HepG2 (cell line): ENCODE data around the gene TFDP2. TPM values are rescaled to one million over a fixed set of nuclear protein-coding genes. Genes with fewer than 3 reads are reported as not detected.
"Not testable (repeated sequence)": the region's sequence is repeated elsewhere in the genome, so short reads cannot be mapped to it uniquely, and the experiment has no call there.

ENCODE experiments used
- ATAC-seq: fragments of 200-7000 bp; cut with Tn5 transposase; 3 replicates; pipeline ENCODE4 v1.9.1; 2020; ENCODE audit warnings: mild to moderate bottlenecking, moderate library complexity
- BruUV-seq: library from RNA; stranded (reverse); fragments of 400-500 nt; replicated peaks from 2 replicates; lab custom pipeline; 2021; lab: Mats Ljungman, UMichigan
- CTCF ChIA-PET: fragments of 300-600 bp; formaldehyde crosslinking; extraction: SDS; loops from one replicate; lab custom pipeline; 2021; ENCODE audit warnings: low total read pairs, inconsistent platforms, low intra/inter-chr PET ratio; lab: Yijun Ruan, JAX
- POLR2A ChIA-PET: fragments of 350-600 bp; sonication (Branson Sonifier 250); formaldehyde crosslinking; loops from one replicate; lab custom pipeline; 2020; ENCODE audit warnings: antibody characterized with exemption, inconsistent platforms; lab: Yijun Ruan, JAX
- DNase-seq: peaks from one replicate; pipeline ENCODE4 v3.0.0-alpha.2; 2015; ENCODE audit warnings: low spot score
- FAIRE-seq: peaks from 3 replicates; lab custom pipeline; 2011; peaks lifted over from hg19 to GRCh38; lab: Jason Lieb, UNC
- H2AFZ ChIP-seq: one replicate; pipeline ENCODE4 v1.6.1; 2011; ENCODE audit warnings: low read length, inconsistent platforms
- H3K27ac ChIP-seq: fragments of 300-600 bp; 3 replicates; pipeline ENCODE4 v1.8.0; 2011; ENCODE audit warnings: mixed run types, mild to moderate bottlenecking, mixed read lengths, low read length, inconsistent platforms; ENCODE audit not compliant: insufficient read depth; ENCODE audit errors: extremely low read length
- H3K27me3 ChIP-seq, 2 experiments: fragments of 200-600 bp in 1 of 2; 2 replicates in 1 of 2; 3 replicates in 1 of 2; pipeline versions ENCODE4 v1.6.0 to v1.8.0; 2011; ENCODE audit warnings: low read length in 2 of 2, mild to moderate bottlenecking in 2 of 2, moderate library complexity in 2 of 2, inconsistent platforms in 1 of 2; ENCODE audit not compliant: insufficient read depth in 2 of 2, control insufficient read depth in 1 of 2
- H3K36me3 ChIP-seq, 2 experiments: fragments of 200-600 bp in 1 of 2; replicated peaks in 1 of 2; 2 replicates in 1 of 2; 3 replicates in 1 of 2; pipeline versions ENCODE4 v1.5.1 to v1.8.0; 2011; ENCODE audit warnings: low read length in 2 of 2, inconsistent platforms in 1 of 2; ENCODE audit not compliant: insufficient read depth in 2 of 2, control insufficient read depth in 1 of 2
- H3K4me1 ChIP-seq: 2 replicates; pipeline ENCODE4 v1.5.1; 2012; ENCODE audit warnings: low read length, inconsistent platforms; ENCODE audit not compliant: insufficient read depth
- H3K4me2 ChIP-seq: 2 replicates; pipeline ENCODE4 v1.6.0; 2011; ENCODE audit warnings: low read depth, low read length, inconsistent platforms
- H3K4me3 ChIP-seq, 3 experiments: fragments of 200-600 bp in 1 of 3; sonication (generic), shearing (Covaris generic) in 1 of 3; replicated peaks in 1 of 3; 2 replicates each; pipeline ENCODE4 v1.5.1; 2011 to 2016; ENCODE audit warnings: low read length in 3 of 3, inconsistent platforms in 2 of 3, low read depth in 2 of 3, mild to moderate bottlenecking in 2 of 3, control low read depth in 1 of 3, mixed read lengths in 1 of 3; ENCODE audit not compliant: insufficient read depth in 1 of 3
- H3K79me2 ChIP-seq: one replicate; pipeline ENCODE4 v1.6.1; 2011; ENCODE audit warnings: low read length, inconsistent platforms; ENCODE audit not compliant: insufficient read depth
- H3K9ac ChIP-seq: 2 replicates; pipeline ENCODE4 v1.6.0; 2011; ENCODE audit warnings: mild to moderate bottlenecking, low read depth, low read length, inconsistent platforms; ENCODE audit not compliant: insufficient read depth
- H3K9me3 ChIP-seq: 2 replicates; pipeline ENCODE4 v1.5.1; 2012; ENCODE audit warnings: mild to moderate bottlenecking, low read length
- H4K20me1 ChIP-seq: 2 replicates; pipeline ENCODE4 v1.6.0; 2011; ENCODE audit warnings: inconsistent platforms, mild to moderate bottlenecking, low read length, moderate library complexity; ENCODE audit not compliant: insufficient read depth
- SETDB1 ChIP-seq: sonication (generic); formaldehyde crosslinking; IDR thresholded peaks from 2 replicates; pipeline ENCODE4 v1.5.1; 2020; ENCODE audit warnings: missing genetic modification reagents, mild to moderate bottlenecking, borderline replicate concordance
- SP140L ChIP-seq: sonication (generic); formaldehyde crosslinking; IDR thresholded peaks from 2 replicates; pipeline ENCODE4 v1.4.0; 2020; ENCODE audit warnings: missing genetic modification reagents, borderline replicate concordance
- TAF15 ChIP-seq: fragments of 200-400 bp; formaldehyde crosslinking; IDR thresholded peaks from one replicate; pipeline ENCODE4 v1.6.1; 2018; ENCODE audit warnings: mild to moderate bottlenecking, low read depth, low read length; ENCODE audit not compliant: poor library complexity, severe bottlenecking
- ZBTB33 ChIP-seq: sonication (generic); formaldehyde crosslinking; IDR thresholded peaks from 2 replicates; pipeline ENCODE4 v1.4.0; 2020; ENCODE audit warnings: missing genetic modification reagents
- ZBTB39 ChIP-seq: sonication (generic); formaldehyde crosslinking; IDR thresholded peaks from 2 replicates; pipeline ENCODE4 v1.5.0; 2020; ENCODE audit warnings: missing genetic modification reagents
- ZNF136 ChIP-seq: sonication (generic); formaldehyde crosslinking; IDR thresholded peaks from 2 replicates; pipeline ENCODE4 v1.8.1; 2022; ENCODE audit warnings: low read depth, mild to moderate bottlenecking, moderate library complexity, missing genetic modification reagents
- ZNF446 ChIP-seq: sonication (generic); formaldehyde crosslinking; IDR thresholded peaks from 2 replicates; pipeline ENCODE4 v1.5.0; 2020; ENCODE audit warnings: mild to moderate bottlenecking, missing genetic modification reagents
- ZNF652 ChIP-seq: IDR thresholded peaks from 2 replicates; pipeline ENCODE4 v1.6.1; 2016; ENCODE audit warnings: low read depth, borderline replicate concordance
- WGBS: methylation state at CpG from one replicate; pipeline ENCODE4 v1.1.6; 2017; ENCODE audit warnings: low lambda C conversion rate; 5-methylcytosine and 5-hydroxymethylcytosine counted together
- in situ Hi-C: cut with HindIII; loops from 2 replicates; pipeline ENCODE4 v1.10.0; 2017; ENCODE audit warnings: low pct_unique_long_range_greater_than_20kb; ENCODE audit not compliant: extremely low pct_ligation_motif_present
- intact Hi-C: fragments of 100-400 bp; cut with micrococcal nuclease; formaldehyde crosslinking; loops from one replicate; pipeline ENCODE4 v1.10.0; 2022; ENCODE audit not compliant: unreplicated experiment
- polyA plus RNA-seq, 8 experiments: library from polyadenylated mRNA; depleted of rRNA in 3 of 8; stranded (reverse) in 7 of 8; unstranded in 1 of 8; fragments of >200 nt; fragmentation: Illumina TruSeq in 4 of 8; extraction: Trizol in 4 of 8; gene quantifications; 2 replicates each; pipeline versions ENCODE4 v1.2.1 to v1.2.3, GENCODE V29; 2011 to 2016; ENCODE audit warnings: low read depth in 4 of 8, missing spikeins in 1 of 8, mixed read lengths in 1 of 8; ENCODE audit not compliant: insufficient read depth in 1 of 8
- total RNA-seq, 5 experiments: library from RNA; depleted of rRNA; stranded (reverse); fragments of >200 nt; fragmentation: Illumina TruSeq; extraction: Trizol; gene quantifications; 2 replicates each; pipeline ENCODE4 v1.2.3, GENCODE V29; 2016; ENCODE audit warnings: low read depth in 1 of 5
- TF ChIP-seq, protein P1 (sequence below): sonication (generic); formaldehyde crosslinking; IDR thresholded peaks from 2 replicates; pipeline ENCODE4 v1.8.1; 2023; ENCODE audit warnings: missing genetic modification reagents, inconsistent platforms, borderline replicate concordance

TFDP2 gene
- total and polyA plus RNA-seq, 2 of the 13 experiments (the other 11 are each of a cell fraction or from before 2014, with no cell fraction given) = 17.9 to 37.4 TPM

DNA sequence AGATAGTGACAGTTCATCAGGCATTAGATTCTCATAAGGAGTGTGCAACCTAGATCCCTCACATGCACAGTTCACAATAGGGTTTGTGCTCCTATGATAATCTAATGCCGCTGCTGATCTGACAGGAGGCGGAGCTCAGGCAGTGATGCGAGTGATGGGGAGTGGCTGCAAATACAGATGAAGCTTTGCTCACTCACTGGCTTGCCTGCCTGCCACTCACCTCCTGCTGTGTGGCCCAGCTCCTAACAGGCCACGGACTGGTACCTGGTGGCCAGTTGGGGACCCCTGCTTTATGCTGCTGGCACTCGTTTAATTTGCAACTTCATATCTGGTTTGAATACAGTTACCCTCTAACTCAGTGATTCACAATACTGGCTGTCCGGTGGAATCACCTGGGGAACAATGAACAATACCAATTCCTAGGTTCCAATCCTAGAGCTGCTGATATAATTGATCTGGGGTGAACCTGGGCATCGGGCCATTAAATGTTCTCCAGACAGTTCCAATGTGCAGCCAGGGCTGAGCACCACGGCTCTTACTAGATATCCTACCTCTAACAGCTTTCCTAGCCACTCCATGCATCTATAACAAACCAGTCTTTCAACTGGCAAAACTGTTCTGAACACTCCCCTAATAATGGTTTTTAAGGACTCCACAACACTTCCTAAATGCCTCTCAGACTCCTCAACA is 141.5 kb downstream of the TFDP2 start (continued):
- TF ChIP-seq ZBTB39 (CRISPR knock-in tag) = no peak
- TF ChIP-seq SP140L (CRISPR knock-in tag) = no peak
- TF ChIP-seq ZNF136 (CRISPR knock-in tag) = no peak
- TF ChIP-seq TAF15 = no peak
- no peak for TF ChIP-seq ZNF446 (CRISPR knock-in tag)
- no peak for TF ChIP-seq ZNF652 (CRISPR knock-in tag)
- TF ChIP-seq, protein P1, sequence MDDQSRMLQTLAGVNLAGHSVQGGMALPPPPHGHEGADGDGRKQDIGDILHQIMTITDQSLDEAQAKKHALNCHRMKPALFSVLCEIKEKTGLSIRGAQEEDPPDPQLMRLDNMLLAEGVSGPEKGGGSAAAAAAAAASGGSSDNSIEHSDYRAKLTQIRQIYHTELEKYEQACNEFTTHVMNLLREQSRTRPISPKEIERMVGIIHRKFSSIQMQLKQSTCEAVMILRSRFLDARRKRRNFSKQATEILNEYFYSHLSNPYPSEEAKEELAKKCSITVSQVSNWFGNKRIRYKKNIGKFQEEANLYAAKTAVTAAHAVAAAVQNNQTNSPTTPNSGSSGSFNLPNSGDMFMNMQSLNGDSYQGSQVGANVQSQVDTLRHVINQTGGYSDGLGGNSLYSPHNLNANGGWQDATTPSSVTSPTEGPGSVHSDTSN (CRISPR knock-in tag) = no peak
- TF ChIP-seq SETDB1 (CRISPR knock-in tag) = no peak
- TF ChIP-seq, all 625 proteins: peak for 0

DNA sequence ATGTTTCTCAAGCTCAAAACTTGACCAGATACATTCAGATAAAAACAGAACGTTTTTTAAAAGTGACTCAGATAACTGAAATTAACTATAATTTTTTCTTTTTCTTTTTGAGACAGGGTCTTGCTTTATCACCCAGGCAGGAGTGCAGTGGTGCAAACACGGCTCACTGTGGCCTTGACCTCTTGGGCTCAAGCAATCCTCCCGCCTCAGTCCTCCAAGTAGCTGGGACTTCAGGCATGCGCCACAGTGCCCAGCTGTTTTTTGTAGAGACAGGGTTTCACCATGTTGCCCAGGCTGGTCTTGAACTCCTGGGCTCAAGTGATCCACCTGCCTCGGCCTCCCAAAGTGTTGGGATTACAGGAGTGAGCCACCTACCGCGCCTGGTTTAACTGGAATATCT is 144.4 kb downstream of the TFDP2 start:
- FAIRE-seq, POLR2A ChIA-PET: not testable (repeated sequence)

More for the DNA sequence above, 144.4 kb downstream of the TFDP2 start:
- peak; percentile 71; the same call in 1 of the 2 replicates for TF ChIP-seq ZBTB33 (CRISPR knock-in tag)
- H4K20me1 ChIP-seq, H3K27me3 ChIP-seq, H3K4me1 ChIP-seq, H3K4me3 ChIP-seq, H3K9ac ChIP-seq, H3K9me3 ChIP-seq, H3K4me2 ChIP-seq, ATAC-seq, H3K27ac ChIP-seq, BruUV-seq, DNase-seq, H3K79me2 ChIP-seq, H3K36me3 ChIP-seq, in situ Hi-C loops, CTCF ChIA-PET, intact Hi-C loops, H2AFZ ChIP-seq: not testable (repeated sequence)
- WGBS = 89% methylated on average over 7 of the region's 7 CpGs
